Fibroblast of villous mesenchyme (primary cell): ENCODE results near the gene NOTO. TPM values are rescaled to one million over a fixed set of nuclear protein-coding genes. Genes with fewer than 3 reads are reported as not detected.

ENCODE experiments used
- DNase-seq: peaks from one replicate; pipeline ENCODE4 v3.0.0-alpha.2; 2010; ENCODE audit warnings: low read depth
- H3K4me3 ChIP-seq: 2 replicates; pipeline ENCODE4 v1.5.1; 2011; ENCODE audit warnings: low read depth, mild to moderate bottlenecking, low read length
- total RNA-seq: library from RNA; depleted of rRNA; stranded (reverse); fragments of >200 nt; gene quantifications from 2 replicates; pipeline ENCODE4 v1.2.3, GENCODE V29; 2012
- TF ChIP-seq, protein P1 (sequence below): IDR thresholded peaks from 2 replicates; pipeline ENCODE4 v1.5.1; 2012; ENCODE audit warnings: low read depth, mild to moderate bottlenecking, low read length; ENCODE audit not compliant: insufficient read depth

The NOTO gene
- total RNA-seq, 1 donor = not detected

DNA sequence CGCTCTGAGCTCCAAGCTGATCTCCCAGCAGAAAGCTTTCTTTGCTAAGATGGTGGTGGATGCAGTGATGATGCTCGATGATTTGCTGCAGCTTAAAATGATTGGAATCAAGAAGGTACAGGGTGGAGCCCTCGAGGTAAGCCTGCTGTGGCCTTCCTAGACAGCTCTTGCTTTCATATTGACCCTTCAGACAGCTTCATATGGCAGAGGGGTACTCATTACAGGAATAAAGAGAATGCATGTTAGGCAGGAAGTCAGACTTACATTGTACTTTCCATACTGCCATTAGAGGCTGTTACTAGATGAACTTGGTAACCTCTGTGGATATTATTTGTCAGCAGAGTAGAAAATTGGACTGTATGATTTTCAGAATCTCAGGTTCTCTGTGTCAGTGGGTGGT, 42.2 kb downstream of the NOTO start:
- no peak overlapping the region for H3K4me3 ChIP-seq
- TF ChIP-seq, protein P1, sequence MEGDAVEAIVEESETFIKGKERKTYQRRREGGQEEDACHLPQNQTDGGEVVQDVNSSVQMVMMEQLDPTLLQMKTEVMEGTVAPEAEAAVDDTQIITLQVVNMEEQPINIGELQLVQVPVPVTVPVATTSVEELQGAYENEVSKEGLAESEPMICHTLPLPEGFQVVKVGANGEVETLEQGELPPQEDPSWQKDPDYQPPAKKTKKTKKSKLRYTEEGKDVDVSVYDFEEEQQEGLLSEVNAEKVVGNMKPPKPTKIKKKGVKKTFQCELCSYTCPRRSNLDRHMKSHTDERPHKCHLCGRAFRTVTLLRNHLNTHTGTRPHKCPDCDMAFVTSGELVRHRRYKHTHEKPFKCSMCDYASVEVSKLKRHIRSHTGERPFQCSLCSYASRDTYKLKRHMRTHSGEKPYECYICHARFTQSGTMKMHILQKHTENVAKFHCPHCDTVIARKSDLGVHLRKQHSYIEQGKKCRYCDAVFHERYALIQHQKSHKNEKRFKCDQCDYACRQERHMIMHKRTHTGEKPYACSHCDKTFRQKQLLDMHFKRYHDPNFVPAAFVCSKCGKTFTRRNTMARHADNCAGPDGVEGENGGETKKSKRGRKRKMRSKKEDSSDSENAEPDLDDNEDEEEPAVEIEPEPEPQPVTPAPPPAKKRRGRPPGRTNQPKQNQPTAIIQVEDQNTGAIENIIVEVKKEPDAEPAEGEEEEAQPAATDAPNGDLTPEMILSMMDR = no peak
- no peak for DNase-seq

GRCh38 chr2:73246850-73247249, 44.5 kb downstream of the NOTO start:
- TF ChIP-seq, protein P1 = no peak
- no peak overlapping the region for H3K4me3 ChIP-seq
- no peak for DNase-seq

- TF ChIP-seq, protein P1 = no peak
- DNase-seq = no peak
- no peak overlapping the region for H3K4me3 ChIP-seq
Observed at GRCh38 chr2:73249636-73250035, 47.3 kb downstream of the NOTO start.

DNA sequence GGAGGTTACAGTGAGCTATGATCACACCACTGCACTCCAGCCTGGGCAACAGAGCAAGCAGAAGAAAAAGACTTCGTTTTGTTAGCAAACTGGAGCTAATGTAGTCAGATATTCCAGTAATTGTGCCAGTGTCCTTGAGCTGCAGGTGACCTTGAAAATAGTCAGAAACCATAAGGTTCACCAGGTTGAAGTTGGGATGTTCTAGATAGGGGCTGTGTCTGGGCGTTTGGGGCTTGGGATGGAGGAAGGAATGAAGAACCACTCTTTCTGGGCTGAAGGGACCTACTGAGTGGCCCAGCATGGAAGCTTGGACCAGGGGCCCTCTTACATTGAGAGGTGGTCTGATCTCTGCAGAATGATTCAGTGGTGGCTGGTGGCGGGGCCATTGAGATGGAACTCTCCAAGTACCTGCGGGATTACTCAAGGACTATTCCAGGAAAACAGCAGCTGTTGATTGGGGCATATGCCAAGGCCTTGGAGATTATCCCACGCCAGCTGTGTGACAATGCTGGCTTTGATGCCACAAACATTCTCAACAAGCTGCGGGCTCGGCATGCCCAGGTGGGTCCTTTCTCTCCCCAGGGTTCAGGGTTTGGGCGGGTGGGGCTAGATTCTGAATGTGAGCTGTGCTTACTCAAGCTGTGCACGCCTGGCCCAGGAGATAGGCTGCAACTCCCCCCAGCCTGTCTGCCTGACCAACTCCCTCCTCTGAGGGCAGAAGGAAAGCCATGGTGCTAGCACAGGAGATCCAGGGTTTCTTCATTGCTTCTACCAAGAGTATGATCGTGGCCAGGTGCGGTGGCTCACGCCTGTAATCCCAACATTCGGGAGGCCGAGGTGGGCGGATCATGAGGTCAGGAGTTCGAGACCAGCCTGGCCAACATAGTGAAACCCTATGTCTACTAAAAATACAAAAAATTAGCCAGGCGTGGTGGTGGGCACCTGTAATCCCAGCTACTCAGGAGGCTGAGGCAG, 48.8 kb downstream of the NOTO start:
- no peak overlapping the region for H3K4me3 ChIP-seq
- no peak for DNase-seq
- TF ChIP-seq, protein P1 = no peak

DNA sequence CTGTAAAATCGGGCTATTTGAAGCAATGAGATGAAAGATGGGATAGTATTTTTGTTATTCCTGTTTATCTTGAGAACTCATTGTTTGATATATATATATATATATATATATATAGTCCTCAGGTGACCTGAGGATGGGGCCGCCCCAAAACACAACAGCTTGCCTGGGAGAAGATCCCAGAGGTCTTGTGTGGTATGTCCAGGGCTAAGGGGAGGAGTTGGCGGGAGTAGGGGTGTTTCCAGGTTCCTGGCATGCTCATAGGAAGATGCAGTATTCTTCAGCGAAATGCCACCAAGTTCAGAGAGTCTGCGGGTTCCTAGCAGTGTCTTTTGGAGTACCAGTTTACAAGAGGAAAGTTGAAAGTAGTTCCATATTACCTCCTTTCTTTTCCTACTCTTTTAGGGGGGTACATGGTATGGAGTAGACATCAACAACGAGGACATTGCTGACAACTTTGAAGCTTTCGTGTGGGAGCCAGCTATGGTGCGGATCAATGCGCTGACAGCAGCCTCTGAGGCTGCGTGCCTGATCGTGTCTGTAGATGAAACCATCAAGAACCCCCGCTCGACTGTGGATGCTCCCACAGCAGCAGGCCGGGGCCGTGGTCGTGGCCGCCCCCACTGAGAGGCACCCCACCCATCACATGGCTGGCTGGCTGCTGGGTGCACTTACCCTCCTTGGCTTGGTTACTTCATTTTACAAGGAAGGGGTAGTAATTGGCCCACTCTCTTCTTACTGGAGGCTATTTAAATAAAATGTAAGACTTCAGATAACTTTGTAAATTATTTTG, 50.1 kb downstream of the NOTO start:
- TF ChIP-seq, protein P1 = no peak
- DNase-seq = no peak
- no peak overlapping the region for H3K4me3 ChIP-seq

DNA sequence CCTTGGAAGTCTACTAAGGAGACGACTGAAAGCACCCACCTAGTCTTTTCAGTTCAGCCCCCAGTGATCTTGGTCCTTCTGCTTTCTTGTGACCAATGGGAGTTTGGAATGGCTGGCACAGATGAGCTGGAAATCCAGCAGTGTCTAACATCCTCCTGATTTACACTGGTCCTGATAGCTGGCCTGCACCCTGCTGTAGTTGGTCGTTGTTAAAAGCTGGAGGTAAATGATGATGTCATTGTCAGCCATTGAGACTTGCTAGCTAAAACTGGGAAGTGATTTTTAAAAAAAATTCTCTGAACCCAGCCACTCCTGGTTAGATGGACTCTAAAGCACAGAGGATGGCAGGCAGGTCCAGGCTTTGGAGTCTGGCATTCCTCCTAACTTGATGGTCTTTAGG, 51.0 kb downstream of the NOTO start:
- DNase-seq = no peak
- TF ChIP-seq, protein P1 = no peak
- H3K4me3 ChIP-seq = no peak overlapping the region
